AG09309 (cell line): Measurements from ENCODE around the gene LACRT.
"Not testable (repeated sequence)": the region's sequence is repeated elsewhere in the genome, so short reads cannot be mapped to it uniquely, and the experiment has no call there.

ENCODE experiments used
- DNase-seq: peaks from one replicate; pipeline ENCODE4 v3.0.0-alpha.2; 2010; ENCODE audit warnings: low read depth
- H3K4me3 ChIP-seq: 2 replicates; pipeline ENCODE4 v1.5.1; 2011; ENCODE audit warnings: mild to moderate bottlenecking, low read depth, low read length, moderate library complexity; ENCODE audit not compliant: control insufficient read depth
- TF ChIP-seq, protein P1 (sequence below): IDR thresholded peaks from 2 replicates; pipeline ENCODE4 v1.5.1; 2011; ENCODE audit warnings: mild to moderate bottlenecking, low read depth, low read length, inconsistent platforms; ENCODE audit not compliant: insufficient read depth, control insufficient read depth; ENCODE audit errors: missing control alignments

Gene LACRT

DNA sequence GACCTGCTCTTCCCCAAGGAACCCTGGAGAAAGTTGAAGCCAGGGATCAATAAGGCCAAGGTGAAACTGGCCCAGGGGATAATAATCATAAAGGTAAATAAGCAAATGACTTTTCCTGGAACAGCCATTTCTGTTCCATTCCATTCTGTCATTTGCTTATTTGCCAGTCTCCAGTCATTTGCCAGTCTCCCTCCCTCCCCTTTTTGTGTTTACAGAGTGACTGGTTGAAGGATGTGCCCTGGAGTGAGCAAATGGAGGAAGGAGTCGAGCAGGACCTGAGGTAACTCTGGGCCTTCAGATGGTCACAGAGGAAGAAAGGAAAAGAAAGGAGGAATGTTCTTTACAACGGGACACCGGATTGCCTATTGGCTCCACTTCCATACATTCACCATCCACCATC lies 31.3 kb upstream of the LACRT start:
- DNase-seq = no peak
- TF ChIP-seq, protein P1, sequence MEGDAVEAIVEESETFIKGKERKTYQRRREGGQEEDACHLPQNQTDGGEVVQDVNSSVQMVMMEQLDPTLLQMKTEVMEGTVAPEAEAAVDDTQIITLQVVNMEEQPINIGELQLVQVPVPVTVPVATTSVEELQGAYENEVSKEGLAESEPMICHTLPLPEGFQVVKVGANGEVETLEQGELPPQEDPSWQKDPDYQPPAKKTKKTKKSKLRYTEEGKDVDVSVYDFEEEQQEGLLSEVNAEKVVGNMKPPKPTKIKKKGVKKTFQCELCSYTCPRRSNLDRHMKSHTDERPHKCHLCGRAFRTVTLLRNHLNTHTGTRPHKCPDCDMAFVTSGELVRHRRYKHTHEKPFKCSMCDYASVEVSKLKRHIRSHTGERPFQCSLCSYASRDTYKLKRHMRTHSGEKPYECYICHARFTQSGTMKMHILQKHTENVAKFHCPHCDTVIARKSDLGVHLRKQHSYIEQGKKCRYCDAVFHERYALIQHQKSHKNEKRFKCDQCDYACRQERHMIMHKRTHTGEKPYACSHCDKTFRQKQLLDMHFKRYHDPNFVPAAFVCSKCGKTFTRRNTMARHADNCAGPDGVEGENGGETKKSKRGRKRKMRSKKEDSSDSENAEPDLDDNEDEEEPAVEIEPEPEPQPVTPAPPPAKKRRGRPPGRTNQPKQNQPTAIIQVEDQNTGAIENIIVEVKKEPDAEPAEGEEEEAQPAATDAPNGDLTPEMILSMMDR = no peak
- no peak overlapping the region for H3K4me3 ChIP-seq

DNA sequence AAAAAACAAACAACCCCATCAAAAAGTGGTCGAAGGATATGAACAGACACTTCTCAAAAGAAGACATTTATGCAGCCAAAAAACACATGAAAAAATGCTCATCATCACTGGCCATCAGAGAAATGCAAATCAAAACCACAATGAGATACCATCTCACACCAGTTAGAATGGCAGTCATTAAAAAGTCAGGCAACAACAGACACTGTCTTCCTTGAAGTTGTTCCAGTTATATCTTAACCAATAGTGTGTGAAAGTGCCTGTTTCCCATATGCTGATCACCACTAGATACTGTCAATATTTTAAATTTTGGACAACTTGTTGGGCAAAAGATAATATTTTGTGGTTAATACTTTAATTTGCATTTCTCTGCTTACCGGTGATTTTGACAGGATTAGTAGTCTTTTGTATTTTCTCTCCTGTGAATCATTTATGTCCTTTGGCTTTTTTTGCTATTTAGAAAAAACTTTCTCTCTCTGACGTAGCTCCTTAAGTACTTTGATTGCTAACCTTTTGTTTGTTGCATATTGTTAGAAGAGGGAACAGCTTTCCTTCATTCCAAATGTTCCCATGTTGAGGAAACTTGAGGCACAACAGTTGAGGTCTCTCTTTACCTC lies 30.4 kb upstream of the LACRT start:
- H3K4me3 ChIP-seq, DNase-seq: not testable (repeated sequence)

DNA sequence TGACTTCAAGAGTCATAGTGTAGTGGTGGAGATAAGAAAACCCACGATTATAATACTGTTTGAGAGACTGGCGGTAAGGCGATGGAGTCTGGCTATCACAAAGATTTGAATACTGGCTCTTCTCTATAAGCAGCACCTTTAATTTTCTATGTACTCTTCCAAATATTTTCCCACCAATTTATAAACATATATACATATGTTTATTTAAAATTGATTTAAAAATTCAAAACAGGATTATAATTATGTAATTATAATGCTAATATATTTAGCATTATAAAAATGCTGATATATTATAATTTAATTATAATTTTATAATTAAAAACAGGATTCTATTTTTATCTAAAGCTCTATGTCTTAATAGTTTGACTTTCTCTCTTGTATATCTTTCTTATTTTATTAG lies 28.9 kb upstream of the LACRT start:
- TF ChIP-seq, protein P1 = no peak
- DNase-seq = no peak
- no peak overlapping the region for H3K4me3 ChIP-seq

DNA sequence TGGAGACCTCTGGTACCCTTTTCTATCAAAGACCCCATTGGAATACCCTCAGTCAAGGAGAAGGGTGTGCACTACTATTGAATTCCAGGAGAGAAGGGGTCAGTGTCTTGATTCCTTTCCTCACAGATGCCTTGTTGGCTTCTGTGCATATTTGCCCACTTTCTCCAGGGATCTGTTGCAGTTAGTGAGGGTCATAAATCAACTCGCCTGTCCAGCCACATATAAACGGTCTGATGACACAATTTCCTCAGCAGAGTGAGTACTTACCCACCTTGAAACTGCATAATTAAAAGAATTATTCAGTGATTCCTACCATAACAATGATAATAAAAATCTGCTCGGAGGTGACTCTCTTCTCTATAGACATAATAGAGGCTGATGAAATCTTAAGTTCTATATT lies 27.3 kb upstream of the LACRT start:
- H3K4me3 ChIP-seq = no peak overlapping the region
- no peak for DNase-seq
- TF ChIP-seq, protein P1 = no peak

DNA sequence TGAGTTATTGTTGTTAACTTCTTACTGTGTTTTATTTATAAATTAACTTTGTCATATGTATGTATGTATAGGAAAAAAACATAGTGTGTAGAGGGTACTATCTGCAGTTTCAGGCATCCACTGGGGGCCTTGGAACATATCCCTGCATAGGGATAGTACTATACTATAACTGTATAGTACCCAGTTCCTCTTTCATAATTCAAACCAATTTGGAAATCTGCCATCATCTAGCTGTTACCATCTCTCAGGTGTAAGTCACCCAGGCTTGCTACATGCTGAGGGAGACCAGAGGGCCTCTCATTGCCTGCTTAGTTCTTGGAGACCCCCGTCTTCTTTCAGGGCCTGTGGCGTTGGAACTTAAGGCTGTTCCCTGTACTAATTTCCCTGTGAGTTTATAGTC lies 26.4 kb upstream of the LACRT start:
- DNase-seq = no peak
- TF ChIP-seq, protein P1 = no peak
- no peak overlapping the region for H3K4me3 ChIP-seq

DNA sequence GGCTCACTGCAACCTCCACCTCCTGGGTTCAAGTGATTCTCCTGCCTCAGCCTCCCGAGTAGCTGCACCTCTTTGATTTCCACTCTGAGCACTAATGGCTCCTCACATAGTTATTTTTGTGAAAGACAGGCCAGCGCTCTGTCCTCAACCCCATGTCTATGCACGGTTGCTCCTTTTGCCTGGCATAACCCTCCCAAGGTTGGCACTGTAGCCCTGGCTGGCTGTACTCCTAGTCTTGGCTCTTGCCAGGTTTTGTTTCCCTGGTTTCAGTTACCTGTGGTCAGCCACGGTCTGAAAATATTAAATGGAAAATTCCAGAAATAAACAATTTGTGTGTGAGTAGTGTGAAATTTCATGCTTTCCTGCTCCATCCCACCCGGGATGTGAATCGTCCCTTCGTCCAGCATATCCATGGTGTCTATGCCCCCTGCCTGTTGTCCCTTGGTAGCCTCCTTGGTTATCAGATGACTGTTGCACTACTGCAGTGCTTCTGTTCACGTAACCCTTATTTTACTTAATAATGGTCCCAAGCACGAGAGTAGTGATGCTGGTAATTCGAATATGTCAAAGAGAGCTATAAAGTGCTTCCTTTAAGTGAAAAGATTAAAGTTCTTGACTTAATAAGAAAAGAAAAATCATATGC lies 25.7 kb upstream of the LACRT start:
- TF ChIP-seq, protein P1 = no peak
- DNase-seq = no peak
- H3K4me3 ChIP-seq = no peak overlapping the region

DNA sequence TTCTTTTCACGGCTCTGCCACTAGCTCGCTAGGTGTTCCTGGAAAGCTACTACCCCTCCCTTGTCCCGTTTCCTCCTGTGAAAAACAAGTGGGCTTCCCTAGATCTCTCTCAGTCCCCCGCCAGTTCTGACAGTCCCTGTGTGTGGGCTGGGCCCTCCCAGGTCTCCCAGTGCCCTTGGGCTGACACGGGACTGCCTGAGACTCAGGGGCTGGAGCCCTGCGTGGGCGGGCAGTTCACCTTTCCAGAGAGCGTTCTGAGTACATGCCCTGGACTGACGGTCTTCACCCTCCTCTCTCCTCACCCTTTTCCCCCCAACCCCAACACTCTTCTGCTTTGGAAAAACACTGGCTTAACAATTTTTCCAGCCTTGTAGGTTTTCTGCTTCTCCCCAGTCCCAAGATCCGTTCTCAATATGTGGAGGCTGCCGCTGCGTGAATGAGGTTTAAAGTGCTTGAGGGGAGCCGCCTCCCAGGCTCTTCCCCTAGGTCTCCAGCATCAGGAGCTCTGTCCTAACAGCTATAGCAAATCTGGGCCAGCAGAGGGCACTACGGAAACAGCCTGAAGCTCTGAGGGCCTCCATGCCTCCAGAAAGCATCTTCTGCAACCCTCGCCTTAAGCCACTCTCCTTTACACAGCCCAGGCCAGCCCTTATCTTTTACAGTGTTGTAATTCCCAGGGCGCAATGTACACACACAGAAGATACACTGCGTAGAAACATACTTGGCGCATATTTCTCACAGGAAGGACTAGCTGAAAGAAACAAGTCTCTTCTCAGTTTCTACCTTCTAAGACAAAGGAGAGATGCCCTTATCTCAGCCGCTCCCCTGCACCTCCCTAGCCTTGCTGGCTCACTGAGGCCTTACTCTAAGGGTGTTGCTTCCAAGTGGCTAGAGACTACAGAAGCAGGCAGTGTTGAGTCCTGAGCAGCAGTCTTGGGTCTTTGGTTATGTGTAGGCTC lies 23.9 kb upstream of the LACRT start:
- no peak for DNase-seq
- TF ChIP-seq, protein P1 = peak; percentile 70
- no peak overlapping the region for H3K4me3 ChIP-seq
